Fibroblast of skin of abdomen (primary cell): ENCODE data around the gene FABP1.

Experiments
- DNase-seq: peaks from one replicate; pipeline ENCODE4 v3.0.0-alpha.2; 2013

The FABP1 gene

GRCh38 chr2:88077080-88077479 is 50.8 kb downstream of the FABP1 start:
- DNase-seq, result no peak

- DNase-seq, result peak; percentile 94
Observed at GRCh38 chr2:88074854-88075292, 53.0 kb downstream of the FABP1 start.

GRCh38 chr2:88074150-88074549 is 53.7 kb downstream of the FABP1 start:
- no peak for DNase-seq
